HPDE6-E6E7 (cell line): ENCODE measurements around the gene PTPN9.
"Not testable (repeated sequence)": the region's sequence is repeated elsewhere in the genome, so short reads cannot be mapped to it uniquely, and the experiment has no call there.

Source experiments
- DNase-seq: peaks from one replicate; pipeline ENCODE4 v3.0.0; 2011; ENCODE audit warnings: missing footprints; ENCODE audit errors: extremely low spot score

Gene PTPN9

DNA sequence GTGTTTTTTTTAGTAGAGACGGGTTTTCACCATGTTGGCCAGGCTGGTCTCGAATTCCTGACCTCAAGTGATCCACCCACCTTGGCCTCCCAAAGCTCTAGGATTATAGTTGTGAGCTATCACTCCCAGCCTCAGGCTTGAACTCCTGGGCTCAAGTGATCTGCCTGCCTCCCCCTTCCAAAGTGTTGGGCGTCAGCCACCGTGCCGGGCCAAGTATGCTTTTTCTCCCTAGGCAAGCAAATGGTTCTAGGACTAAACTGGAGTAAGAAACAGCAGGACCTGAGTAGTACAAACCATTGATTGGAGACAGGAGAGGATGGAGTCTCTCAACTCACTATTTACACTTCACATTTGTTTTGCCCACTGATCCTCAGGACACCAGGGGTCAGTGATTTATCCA is 4.6 kb upstream of the PTPN9 start:
- no peak for DNase-seq

DNA sequence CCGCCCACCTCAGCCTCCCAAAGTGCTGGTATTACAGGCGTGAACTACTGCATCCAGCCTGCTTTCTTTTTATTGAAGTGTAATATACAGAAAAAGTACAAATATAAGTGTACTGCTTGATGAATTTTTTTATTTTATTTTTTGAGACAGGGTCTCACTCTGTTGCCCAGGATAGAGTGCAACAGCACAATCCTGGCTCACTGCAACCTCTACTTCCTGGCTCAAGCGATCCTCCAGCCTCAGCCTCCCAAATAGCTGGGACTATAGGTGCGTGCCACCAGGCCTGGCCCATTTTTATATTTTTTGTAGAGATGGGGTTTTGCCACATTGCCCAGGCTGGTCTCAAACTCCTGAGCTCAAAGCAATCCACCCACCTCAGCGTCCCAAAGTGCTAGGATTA is 3.8 kb upstream of the PTPN9 start:
- not testable (repeated sequence) for DNase-seq

DNA sequence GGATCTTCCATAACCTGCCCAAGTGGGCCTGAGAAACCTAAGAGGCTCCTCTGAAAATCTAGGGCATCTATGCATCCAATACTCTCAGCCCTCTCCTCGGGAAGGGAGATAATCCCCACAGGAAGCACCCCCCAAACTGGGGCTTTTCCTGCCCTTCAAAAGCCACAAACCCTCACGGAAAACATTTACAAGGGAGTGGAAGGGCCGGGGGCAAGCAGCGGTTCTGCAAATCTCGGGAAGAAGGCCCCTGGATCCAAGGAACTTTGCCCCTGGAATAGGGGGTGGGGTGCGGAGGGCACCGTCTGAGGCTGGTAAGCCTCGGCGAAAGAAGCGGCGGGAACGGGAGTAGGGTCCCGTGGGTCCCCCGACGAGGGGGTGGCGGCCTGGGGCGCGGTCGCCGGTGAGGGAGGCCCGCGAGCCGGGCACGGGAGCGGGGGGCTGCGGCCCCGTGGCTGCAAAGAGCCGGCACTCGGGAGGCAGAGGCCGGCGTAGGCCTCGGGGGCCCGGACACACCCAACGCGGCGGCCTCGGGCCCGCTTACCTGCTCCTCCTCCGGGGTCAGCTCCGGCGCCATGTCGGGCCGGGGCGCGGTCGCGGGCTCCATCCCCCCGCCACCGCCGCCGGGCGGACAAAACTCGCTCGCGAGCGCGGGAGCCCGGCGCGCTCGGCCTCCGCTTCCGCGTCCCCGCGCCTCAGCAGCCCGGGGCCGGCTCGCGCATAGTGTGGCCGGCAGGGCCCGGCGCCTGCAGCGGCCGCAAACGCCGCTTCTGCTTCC is 755 bp downstream of the PTPN9 start:
- no peak for DNase-seq

DNA sequence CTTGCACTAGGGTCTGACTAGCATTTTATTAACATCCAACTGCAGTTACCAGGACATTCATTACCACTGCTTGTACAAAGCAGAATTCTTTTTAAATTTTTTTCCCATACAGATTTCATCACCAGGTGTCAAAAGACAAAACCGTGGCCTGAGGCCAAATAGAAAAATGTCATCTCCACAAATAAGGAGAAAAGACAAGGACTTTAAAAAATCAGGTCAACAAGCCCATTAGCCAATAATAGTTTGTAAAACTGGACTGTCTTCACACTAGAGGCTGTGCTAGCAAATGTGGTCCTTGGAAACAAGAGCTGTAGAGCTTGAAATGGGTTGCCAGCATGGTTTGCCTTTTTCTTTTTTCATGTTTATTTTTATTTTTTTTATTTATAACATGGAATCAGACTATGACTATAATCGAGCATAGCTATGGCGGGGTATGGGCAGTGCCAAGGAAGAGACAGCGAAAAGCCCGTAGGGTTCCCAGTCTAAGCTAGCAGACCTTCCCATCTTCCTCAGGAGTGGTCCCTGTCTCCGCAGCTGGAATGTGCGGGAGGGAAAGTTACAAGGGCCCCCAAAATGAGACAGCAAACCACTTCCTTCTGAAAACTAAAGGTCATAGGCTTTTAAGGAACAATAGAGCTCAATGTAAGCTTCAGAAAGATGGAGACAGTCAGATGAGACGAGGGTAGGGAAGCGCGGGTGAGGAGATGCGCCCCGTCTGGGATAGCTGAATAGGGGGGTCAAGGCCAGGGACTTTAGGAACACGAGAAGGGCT is 1.5 kb downstream of the PTPN9 start:
- DNase-seq, result no peak

DNA sequence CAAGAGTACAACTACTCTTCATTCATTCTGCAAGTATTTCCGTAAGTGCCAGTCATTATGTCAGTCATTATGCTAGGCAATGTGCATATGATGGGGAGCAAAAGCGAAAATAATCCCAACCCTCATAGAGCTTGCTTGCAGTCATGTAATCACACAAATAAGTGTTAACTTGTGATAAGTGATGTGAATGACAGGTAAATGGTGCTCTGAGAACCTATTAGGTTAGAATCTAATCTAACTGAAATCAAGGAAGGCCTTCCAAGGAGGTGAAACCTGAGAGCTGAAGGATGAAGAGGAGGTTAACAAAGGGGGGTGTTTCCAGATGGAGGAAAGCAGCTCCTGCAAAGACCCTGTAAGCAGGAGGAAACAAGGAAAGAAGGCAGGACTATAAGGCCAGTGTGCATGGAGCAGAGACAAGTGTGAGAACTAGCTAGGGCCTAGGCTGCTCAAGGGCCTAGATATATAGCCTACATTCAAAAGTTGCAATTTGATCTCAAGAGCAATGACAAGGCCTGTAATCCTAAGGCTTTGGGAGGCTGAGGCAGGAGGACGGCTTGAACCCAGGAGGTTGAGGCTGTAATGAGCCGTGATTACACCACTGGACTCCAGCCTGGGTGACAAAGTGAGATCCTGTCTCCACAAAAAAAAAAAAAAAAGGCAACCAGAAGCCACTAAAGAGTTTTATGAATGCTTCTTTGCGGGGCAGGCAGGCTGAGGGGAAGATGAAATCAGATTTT is 5.3 kb downstream of the PTPN9 start:
- DNase-seq, result no peak

DNA sequence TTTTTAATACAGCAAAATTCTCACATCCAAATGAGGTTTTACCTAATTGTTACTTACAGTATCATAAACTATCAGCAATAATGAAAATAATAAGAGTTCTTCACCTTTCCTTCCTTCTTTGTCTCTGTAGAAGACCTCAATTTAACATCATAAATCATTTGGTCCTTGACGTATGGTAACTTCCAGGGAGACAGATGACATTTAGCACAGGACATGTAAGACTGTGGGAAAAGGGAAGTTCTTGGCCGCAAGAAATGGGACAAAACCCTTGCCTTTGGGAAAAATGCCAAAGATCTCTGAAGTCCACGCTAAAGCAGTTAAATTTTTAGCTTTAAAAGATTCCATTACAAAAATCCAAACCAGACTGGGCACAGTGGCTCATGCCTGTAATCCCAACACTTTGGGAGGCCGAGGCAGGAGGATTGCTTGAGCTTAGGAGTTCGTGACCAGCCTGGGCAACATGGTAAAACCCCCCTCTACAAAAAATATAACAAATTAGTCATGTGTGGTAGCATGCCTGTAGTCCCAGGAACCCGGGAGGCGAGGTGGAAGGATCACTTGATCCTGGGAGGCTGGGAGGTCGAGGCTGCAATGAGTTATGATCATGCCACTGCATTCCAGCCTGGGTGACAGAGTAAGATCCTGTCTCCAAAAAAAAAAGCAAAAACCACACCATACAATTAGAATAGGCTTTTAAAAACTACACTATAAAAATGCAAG is 8.8 kb downstream of the PTPN9 start:
- DNase-seq, result no peak

DNA sequence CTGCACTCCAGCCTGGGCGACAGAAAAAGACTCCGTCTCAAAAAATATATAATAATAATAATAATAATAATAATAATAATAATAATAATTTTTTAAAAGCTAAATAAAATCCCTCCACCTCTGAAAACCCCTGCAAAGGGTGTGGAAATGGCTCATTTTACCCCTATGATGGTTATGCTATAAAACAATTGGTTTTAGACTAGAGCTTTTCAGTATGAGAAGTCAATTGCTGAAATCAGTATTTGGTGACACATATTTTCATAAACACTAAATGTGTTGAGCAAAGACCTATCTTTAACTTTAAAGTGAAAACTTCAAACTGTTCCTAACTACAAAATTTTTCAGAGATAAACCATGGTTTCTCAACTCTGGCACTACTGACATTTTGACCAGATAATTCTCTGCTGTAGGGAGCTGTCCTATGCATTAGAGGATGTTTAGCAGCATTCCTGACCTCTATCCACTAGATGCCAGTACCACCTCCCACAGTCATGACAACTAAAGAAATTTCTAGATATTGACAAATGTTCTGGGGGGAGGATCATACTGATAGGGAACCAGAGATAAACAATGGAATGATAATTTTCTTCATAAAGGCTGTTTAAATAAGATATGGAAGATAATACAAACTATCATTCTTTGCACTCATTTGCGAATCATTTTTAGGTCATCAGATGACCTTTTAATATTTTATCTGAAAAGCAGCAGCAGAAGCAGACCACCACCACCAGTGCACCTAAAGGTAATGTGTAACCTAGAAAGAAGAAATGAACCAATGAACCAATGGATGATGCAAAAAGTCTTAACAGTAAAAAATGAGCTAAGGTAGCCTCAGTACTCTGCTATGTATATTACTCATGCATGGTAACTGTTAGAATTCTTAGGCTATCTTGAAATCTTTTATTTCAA is 13.8 kb downstream of the PTPN9 start:
- DNase-seq, result no peak

DNA sequence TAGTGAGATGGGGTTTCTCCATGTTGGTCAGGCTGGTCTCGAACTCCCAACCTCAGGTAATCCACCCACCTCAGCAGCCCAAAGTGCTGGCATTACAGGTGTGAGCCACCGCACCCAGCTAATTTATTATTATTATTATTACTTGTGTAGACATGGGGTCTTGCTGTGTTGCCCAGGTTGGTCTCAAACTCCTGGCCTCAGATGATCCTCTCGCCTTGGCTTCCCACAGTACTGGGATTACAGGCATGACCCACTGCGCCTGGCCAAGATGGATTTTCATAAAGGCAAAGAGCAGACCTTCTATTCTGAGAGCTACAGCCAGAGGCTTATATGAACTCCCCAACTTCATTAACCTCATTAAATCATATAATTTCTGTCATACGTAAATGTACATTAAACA is 17.2 kb downstream of the PTPN9 start:
- DNase-seq, result no peak

DNA sequence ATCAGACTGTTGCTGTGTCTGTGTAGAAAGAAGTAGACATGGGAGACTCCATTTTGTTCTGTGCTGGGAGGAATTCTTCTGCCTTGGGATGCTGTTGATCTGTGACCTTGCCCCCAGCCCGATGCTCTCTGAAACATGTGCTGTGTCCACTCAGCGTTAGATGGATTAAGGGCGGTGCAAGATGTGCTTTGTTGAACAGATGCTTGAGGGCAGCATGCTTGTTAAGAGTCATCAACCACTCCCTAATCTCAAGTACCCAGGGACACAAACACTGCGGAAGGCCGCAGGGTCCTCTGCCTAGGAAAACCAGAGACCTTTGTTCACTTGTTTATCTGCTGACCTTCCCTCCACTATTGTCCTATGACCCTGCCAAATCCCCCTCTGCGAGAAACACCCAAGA is 19.8 kb downstream of the PTPN9 start:
- not testable (repeated sequence) for DNase-seq

DNA sequence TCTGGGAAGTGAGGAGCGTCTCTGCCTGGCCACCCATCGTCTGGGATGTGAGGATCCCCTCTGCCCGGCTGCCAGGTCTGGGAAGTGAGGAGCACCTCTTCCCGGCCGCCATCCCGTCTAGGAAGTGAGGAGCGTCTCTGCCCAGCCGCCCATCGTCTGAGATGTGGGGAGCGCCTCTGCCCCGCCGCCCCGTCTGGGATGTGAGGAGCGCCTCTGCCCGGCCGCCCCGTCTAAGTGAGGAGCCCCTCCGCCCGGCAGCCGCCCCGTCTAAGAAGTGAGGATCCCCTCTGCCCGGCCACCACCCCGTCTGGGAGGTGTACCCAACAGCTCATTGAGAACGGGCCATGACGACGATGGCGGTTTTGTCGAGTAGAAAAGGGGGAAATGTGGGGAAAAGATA is 20.2 kb downstream of the PTPN9 start:
- not testable (repeated sequence) for DNase-seq

DNA sequence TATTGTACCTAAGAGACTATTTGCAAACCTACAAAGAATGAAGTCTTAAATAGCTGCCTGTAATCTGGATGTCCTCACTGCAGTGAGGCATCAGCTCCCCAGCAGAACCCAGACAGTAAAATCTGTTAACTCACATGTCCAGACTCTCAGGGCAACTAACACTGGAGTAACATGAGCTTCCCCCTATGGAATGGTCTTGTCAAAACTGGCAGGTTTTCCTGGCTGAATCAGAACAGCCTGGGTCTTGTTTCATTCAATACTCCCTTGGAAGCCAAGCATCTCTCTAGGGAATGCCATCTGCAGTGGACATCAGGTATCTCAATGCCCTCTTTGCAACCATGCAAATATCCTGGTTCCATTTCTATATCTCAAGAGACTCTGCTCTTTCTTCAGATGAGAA is 24.4 kb downstream of the PTPN9 start:
- DNase-seq, result no peak

DNA sequence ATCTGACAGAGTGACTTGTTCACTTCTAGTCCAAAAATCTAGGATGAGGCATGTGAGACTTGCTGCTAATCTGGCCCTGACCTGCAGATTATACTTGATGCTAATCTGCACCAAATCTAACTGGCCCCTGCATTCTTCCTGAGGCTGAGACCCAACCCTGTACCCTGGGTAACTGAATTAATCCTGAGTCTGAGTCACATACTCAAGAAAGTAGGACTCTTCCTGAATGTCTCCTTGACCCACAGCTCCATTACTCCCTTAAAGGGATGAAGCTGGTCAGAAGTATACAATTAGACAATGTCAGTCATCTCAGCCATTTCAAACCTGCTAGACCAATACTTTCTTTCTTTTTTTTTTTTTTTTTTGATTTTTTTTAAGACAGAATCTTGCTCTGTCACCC is 25.5 kb downstream of the PTPN9 start:
- DNase-seq, result no peak

DNA sequence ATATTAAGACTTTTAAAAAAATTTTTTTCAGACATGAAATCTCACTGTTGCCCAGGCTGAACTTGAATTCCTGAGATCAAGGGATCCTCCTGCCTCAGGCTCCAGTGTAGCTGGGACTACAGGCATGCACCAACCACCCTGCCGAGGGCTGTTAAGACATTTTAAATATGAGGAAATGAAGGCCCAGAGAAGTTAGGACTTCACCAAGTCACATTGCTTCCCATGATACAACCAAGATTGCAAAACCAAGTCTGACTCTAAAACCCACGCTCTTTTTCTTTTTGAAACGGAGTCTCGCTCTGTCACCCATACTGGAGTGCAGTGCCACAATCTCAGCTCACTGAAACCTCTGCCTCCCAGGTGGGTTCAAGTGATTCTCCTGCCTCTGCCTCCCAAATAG is 28.0 kb downstream of the PTPN9 start:
- no peak for DNase-seq

DNA sequence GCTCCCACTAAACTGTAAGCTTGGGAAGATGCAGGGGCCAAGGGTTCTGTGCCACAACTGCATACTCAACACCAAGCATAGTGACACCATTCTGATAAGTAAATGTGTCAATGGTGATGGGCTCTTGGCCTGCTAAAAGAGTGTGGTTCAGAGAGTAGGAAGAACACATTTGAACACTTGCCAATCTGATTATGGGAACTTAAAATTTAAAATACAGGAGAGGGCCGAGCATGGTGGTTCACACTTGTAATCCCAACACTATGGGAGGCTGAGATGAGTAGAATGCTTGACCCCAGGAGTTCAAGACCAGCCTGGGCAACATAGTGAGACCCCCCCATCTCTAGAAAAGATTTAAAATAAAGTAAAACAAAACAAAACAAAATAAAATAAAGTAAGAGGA is 34.1 kb downstream of the PTPN9 start:
- no peak for DNase-seq

DNA sequence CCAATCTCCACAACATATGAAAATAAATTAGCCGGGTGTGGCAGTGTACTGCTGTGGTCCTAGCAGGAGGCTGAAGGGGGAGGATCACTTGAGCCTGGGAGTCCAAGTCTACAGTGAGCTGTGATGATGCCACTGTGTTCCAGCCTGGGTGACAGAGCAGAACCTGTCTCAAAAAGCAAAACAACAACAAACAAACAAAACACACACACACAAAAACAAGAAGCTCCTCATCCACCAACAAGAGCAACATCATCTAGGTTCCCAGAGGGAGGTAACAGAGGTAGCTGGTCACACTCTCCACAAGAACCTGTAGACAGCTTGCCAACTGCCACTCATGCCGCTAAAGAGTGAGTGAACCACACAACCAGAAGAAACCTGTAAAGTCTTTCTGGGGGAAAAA is 34.8 kb downstream of the PTPN9 start:
- DNase-seq, result no peak

DNA sequence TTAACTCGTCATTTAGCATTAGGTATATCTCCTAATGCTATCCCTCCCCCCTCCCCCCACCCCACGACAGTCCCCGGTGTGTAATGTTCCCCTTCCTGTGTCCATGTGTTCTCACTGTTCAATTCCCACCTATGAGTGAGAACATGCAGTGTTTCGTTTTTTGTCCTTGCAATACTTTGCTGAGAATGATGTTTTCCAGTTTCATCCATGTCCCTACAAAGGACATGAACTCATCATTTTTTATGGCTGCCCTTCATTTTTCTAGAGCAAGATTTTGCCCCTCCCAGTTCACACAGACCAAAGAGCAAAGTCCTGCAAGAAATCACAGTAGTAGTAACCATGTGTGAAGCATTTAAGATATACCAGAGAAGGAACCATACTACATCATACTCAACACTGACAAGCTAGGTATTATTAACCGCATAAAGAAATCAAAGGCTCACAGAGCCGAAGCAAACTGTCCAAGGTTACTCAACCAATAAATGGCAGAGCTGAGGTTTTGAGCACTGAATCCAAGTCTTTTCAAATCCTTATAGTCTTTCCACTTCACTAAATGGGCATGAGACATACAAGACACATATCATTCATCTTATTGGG is 36.1 kb downstream of the PTPN9 start:
- DNase-seq, result not testable (repeated sequence)

DNA sequence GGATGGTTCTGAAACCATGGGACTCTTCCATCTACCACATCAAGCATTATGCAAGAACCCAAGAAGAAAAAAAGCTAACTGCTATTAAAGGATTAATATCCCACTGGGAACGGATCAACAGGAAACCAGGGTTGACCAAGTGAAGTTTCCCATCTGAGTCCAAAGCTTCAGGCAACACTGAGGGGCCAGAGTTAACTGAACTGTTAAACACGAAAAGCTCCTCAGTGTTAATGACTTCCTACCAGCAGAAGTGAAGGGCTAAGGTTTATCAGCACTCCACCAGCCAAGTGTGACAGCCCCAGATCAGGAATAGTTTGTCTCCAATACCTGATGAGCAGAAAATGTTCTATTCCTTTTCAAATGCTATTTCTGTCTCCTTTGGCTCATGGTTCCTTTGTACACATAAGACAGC is 36.7 kb downstream of the PTPN9 start:
- no peak for DNase-seq

DNA sequence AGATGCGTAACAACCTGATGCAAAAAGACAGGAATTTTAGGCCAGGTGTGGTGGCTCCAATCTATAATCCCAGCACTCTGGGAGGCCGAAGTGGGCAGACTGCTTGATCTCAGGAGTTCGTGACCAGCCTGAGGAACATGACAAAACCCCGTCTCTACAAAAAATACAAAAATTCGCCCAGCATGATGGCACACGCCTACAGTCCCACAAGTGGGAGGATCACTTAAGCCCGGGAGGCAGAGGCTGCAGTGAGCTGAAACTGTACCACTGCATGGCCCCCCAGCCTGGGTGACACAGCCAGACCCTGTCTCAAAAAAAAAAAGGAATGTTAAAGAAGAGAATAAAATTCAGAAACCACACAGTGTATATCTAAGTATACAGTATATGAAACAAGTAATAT is 40.7 kb downstream of the PTPN9 start:
- DNase-seq, result no peak

DNA sequence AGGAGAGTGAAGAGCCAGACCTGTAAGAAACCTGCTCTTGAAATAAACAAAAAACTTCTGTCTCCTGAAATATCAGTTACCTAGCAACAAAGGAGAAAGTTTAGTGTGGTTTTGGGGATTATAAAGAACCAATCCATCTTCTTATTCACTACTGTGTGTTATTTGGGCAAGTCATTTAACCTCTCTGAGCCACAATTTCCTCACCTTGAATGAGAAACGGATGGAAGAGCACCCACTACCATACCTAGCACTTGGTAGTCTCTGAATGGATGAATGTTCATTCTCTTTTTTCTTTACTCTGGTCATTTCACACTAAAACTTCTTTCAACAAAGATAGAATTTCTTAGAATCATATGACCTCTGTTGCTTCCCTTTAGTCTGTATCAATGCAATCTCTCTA is 45.2 kb downstream of the PTPN9 start:
- DNase-seq, result no peak

DNA sequence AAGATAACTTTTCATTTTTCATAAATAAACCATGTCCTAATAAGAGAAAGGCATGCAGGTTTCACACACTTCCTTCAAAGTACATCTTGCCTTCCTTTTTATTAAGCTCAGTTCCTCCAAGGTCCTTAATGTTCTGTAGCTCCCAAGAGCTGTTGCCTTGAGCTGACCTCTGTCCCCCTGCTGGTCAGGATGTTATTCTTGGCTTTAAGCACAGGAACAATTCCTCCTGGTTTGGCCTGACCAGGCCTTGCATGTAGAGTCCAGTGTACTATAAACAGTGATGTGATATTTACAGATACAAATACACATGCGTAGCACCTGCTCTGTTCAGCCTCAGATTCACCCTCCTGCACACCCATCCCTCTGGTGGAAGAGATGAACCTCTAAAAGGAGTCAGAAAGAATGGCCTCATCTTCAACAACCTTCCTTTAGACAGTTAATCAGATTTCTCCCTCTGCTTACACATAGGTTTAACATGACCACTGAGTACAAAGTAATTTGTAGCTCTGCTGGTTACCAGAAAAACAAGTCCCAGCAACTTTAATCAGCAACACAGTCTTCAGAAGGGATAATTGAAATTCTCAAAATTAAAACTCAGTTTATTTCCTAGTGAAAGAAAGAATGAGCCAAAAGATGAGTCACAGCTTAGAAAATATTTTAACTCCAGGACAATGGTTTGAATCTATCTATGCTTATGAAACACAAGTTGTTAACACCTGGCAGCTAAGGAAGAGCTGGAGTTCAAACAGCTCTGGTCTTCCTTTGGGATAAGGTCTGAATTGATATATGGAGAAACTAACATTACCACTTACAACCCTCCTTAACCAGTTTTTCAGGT is 46.5 kb downstream of the PTPN9 start:
- DNase-seq, result peak; percentile 22
